Skeletal muscle cell (primary cell): ENCODE data around the gene TMEM247.
A peak's percentile ranks its signal among the peaks of the same experiment; 100 is the strongest.

Experiments
- DNase-seq: peaks from one replicate; pipeline ENCODE4 v3.0.0-alpha.2; 2010; ENCODE audit warnings: low read depth
- H3K4me3 ChIP-seq: 2 replicates; pipeline ENCODE4 v1.5.1; 2011; ENCODE audit warnings: low read depth, mild to moderate bottlenecking, control low read depth, low read length, moderate library complexity

The TMEM247 gene

DNA sequence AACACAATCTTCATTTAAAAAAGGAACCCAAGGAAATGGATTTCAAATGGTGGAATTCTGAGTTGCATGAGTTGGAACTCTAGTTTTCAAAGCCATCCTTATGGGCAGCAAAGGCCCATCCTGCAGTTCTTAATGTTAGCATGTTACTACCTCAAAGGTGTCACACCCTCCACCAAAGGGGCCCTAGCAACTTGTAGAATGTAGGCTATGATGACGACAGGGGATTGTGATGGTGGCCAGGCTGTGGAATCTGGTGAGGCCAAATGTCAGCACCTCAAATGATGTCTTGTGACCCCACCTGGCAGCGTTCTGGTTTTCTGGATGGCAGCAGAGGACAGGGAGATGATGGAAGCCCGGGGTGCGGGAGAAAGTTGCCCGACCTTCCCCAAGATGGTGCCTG lies at the start of gene TMEM247:
Gene TMEM247, plus strand, starts transcription at position 301 of the 400 bp plus-strand sequence.
- no peak within 1 kb of the TSS for H3K4me3 ChIP-seq
- no peak for DNase-seq

- H3K4me3 ChIP-seq, result no peak overlapping the region
- DNase-seq, result no peak
Observed at GRCh38 chr2:46430413-46430812, 49.0 kb upstream of the TMEM247 start.

DNA sequence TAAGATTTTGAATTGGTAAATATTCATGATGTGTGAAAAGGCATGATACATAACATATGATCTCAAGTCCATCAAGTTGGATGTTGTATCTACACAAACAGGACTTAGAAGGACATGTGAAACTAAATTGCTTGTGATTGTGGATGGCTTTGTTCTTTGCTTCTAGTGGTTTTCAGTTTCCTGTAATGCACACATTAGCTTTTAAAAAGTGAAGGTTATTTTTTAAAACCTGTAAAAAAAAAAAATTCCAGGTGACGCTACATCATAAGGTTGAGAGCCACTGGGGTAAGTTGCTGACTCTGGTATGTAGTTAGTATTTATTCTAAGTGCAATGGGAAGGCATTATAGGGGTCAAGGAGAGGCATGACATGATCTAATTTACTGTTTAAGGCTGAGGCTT lies 48.4 kb upstream of the TMEM247 start:
- H3K4me3 ChIP-seq, result no peak overlapping the region

DNA sequence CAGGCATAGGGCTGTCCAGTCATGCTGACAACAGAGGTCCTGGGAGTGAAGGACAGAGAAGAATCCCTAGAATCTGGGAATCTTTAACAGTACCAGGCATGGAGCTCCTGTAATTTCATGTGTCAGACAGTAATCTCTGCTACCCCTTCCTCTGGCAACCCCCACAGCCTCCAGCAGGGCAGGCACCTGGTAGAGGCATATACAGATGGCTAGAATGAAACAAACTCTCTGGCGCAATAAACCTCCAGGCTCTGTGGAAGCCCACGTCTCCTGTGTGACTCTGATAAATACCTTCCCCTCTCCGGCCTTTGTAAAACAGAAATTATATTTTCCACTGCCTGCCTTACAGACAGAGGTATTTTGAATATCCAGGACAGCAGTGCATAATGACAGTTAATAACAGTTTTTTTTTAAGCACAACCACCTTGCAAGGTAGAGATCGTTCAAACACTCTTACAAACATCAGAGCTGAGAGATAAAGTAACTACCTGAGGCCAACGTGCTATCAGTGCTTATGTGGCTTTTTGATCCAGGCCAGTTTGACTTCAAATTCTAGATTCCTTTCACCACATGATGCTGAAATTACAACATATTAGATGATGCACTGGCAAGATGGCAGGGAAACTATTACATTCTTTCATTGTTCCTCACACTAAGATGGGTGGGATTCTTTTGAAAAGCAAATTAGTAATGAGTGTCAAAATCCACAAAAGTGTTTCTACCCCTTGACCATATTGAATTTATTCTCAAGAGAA lies 47.7 kb upstream of the TMEM247 start:
- DNase-seq, result no peak
- no peak overlapping the region for H3K4me3 ChIP-seq

More for the DNA sequence above, 48.4 kb upstream of the TMEM247 start:
- no peak for DNase-seq

DNA sequence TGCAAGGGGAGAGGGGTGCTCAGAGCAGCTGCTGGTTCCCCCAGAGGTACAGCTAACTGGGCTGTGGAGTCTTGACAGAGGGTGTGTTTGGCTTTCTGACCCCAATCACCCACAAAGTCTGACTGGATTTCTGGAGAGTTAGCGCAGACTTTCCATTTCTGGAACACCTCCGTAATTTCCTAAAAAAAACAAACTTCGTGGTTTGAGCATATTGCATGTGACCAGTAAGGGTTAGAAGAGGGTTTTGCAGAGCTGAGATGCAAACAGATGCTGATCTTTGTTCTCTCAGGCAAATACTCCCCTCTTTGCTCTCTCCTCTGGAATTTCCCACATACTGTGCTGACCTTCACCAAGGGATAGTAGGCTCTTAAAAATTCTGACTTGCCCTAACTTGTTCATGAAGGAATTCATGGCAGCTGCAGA lies 44.5 kb upstream of the TMEM247 start:
- peak; percentile 45 for DNase-seq
- H3K4me3 ChIP-seq, result no peak overlapping the region

DNA sequence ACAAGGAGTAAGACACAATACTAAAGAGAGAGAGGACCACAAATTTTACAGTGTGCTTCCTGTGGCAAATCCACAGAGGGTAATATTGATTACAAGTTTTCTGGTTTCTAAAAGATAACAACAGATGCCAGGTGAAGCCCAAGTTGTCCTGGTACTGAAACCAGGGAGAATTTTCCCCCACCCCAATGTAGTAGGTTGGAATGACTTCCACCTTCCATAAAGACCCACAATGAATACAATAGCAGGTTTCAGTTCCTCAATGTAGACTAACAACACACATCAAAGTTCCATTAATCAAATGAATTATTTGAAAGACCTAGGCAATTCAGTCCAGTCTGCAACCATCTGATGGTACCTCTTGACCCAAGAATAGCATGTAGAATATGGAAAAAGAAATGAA lies 44.0 kb upstream of the TMEM247 start:
- no peak overlapping the region for H3K4me3 ChIP-seq
- DNase-seq, result no peak

- H3K4me3 ChIP-seq, result no peak overlapping the region
- DNase-seq, result no peak
Observed at GRCh38 chr2:46435796-46436360, 43.5 kb upstream of the TMEM247 start.

DNA sequence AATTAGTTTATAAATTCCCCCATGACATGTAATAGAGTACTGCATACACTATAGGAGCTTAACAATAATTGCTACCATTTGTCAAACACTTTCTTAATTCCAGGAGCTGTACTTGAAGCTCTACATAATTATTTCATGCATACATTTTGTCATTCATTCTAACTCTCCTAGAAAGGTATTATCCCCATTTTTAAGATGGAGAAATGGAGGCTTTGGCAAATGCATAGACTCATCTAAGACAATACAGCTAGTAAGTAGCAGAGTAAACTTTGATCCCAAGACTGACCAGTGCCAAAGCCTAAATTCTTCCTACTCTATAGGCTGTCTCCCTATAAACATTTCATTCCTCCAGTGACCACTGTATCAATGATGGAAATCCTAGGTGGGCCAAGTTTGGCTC lies 42.6 kb upstream of the TMEM247 start:
- no peak for DNase-seq

DNA sequence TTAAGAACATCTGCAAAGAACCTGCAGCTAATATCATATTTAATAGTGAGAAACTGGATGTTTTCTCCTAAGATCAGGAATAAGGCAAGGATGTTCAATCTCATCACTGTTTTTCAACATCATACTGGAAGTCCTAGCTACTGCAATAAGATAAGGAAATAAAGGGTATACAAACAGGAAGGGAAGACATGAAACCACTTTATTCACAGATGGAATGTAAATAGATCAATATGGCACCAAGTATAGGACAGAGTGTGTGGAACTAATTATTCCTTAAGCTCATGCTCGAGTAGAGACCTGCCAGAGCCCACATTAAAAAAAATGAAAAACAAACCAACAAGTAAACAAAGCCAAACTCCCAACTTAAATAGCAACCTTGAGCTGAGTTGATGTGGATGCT lies 41.3 kb upstream of the TMEM247 start:
- DNase-seq, result no peak
- H3K4me3 ChIP-seq, result no peak overlapping the region

More for the DNA sequence above, 42.6 kb upstream of the TMEM247 start:
- H3K4me3 ChIP-seq, result no peak overlapping the region

DNA sequence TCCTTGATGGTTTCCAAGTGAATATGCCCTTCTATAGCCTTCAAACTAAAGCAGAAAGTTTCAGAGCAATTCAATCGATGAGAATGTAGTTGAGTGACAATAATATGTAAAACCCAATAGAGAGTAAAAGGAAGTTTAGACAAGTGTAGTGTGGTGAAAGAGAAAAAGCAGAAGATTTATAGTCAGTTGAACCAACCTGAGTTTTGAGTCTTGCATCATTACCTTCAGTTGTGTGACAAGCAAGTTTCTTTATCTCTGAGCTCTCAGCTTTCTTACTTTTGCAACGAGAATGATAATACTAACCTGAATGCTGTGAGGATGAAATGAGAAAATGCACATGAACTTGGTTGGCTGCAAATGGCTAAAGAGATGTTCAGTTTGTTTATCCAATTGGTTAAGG lies 40.6 kb upstream of the TMEM247 start:
- H3K4me3 ChIP-seq, result no peak overlapping the region

DNA sequence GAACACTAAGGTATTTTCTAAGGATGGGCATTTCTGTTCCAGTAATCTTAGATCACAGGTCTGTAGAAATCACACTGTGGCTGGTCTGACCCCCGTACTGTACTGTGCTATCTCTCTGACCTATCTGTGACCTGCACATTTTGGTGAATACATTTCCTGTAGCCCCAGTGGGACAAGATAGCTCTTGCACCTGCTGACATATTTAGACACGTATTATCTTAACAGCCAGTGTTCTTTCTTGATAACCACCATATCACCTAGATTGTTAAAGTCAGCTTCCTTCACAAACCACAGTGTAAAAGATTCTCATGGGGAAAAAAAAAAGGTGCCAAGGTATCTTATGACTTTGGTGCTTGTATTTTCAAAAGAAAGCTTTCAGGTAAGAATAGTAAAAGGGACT lies 39.8 kb upstream of the TMEM247 start:
- H3K4me3 ChIP-seq, result no peak overlapping the region
- no peak for DNase-seq

More for the DNA sequence above, 40.6 kb upstream of the TMEM247 start:
- no peak for DNase-seq

- H3K4me3 ChIP-seq, result no peak overlapping the region
Observed at GRCh38 chr2:46441838-46442712, 37.3 kb upstream of the TMEM247 start.

DNA sequence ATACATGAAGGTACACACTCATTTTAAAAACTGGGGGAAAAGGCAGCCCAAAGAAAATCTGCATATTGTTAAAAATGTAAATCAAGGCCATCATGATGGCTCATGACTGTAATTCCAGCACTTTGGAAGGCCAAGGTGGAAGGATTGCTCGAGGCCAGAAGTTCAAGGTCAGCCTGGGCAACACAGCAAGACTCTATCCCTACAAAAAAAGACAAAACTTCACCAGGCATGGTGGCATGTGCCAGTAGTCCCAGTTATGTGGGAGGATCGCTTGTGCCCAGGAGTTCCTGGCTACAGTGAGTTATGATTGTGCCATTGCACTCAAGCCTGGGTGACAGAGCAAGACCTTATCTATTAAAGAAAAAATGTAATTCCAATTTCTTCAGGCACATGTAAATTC lies 34.6 kb upstream of the TMEM247 start:
- H3K4me3 ChIP-seq, result no peak overlapping the region
- no peak for DNase-seq

More at GRCh38 chr2:46441838-46442712, 37.3 kb upstream of the TMEM247 start:
- DNase-seq, result no peak

DNA sequence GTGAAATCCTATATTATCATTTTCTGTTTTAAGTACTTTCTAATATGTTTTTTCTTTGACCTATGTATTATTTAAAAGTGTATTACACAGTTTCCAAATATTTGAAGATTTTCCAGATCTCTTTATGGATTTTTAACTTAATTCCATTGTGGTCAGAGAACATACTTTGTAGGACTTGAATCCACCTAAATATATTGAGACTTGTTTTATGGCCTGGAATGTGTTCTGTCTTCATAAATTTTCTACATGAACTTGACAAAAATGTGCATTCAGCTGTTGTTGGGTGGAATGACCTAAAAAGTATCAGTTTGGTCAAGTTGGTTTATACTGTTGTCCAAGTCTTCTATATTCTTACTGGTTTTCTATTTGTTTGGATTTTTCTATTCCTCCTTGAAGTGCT lies 33.8 kb upstream of the TMEM247 start:
- no peak for DNase-seq

DNA sequence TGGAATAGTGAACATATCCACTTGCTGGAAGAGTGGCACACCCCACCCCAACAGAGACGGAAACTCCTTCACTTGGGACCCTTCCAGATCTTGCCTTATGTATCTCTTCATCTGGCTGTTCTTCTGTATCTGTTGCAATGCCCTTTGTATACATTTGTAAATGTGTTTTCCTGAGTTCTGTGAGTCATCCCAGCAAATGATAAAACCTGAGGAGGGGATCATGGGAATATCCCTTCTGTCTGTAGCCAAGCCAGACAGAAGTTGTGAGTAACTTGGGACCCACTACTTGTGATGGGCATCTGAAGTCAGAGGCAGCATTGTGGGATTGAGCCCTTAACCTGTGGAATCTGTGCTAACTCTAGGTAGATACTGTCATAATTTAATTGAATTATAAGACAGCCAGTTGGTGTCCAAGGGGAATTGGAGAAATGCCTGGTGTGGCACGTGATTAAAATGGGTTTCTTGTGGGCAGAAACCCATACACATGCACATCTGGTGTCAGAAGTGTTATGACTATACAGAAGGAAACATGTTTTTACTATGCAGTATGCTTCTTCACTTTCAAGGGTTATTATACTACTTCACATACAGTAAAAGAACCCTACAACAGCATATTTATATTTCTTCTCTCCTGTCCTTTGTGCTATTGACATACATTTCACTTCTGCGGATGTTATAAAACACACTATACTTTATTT lies 32.3 kb upstream of the TMEM247 start:
- no peak overlapping the region for H3K4me3 ChIP-seq
- no peak for DNase-seq

More for the DNA sequence above, 33.8 kb upstream of the TMEM247 start:
- no peak overlapping the region for H3K4me3 ChIP-seq

GRCh38 chr2:46447649-46448048 lies 31.7 kb upstream of the TMEM247 start:
- no peak overlapping the region for H3K4me3 ChIP-seq
- DNase-seq, result no peak

- H3K4me3 ChIP-seq, result no peak overlapping the region
- DNase-seq, result no peak
Observed at GRCh38 chr2:46448111-46448510, 31.3 kb upstream of the TMEM247 start.

- no peak overlapping the region for H3K4me3 ChIP-seq
- DNase-seq, result no peak
Observed at GRCh38 chr2:46448641-46449040, 30.7 kb upstream of the TMEM247 start.

GRCh38 chr2:46449700-46450099 lies 29.7 kb upstream of the TMEM247 start:
- no peak overlapping the region for H3K4me3 ChIP-seq
- DNase-seq, result no peak
